Dermis lymphatic vessel endothelial cell (primary cell): ENCODE results near the gene SUSD3. TPM values are rescaled to one million over a fixed set of nuclear protein-coding genes. Genes with fewer than 3 reads are reported as not detected.

ENCODE experiments used
- total RNA-seq: library from RNA; depleted of rRNA; stranded (reverse); fragments of >200 nt; gene quantifications from 2 replicates; pipeline ENCODE4 v1.2.1, GENCODE V29; 2014

SUSD3 gene
- total RNA-seq = not detected in 2 replicates

GRCh38 chr9:93058355-93059010 is at the start of gene SUSD3:
TSS of gene SUSD3 (plus strand) at chr9:93058701. CDS start at chr9:93058743, 42 bp downstream.

GRCh38 chr9:93096131-93096802 is 37.8 kb downstream of the SUSD3 start, which contains the start of gene CARD19:
TSS of gene CARD19 (plus strand) at chr9:93096217. CDS start at chr9:93096346, 129 bp downstream.

GRCh38 chr9:93134015-93134739 is 75.7 kb downstream of the SUSD3 start, which contains the start of gene NINJ1:
TSS of gene NINJ1 (minus strand) at chr9:93134251. CDS start at chr9:93134217, 34 bp downstream.

Other genes with a start within 250 kb of the SUSD3 start
- 9.6 and 14.0 TPM in 2 replicates for gene ZNF484, start 180.7 kb upstream of the SUSD3 start, total RNA-seq
- not detected in 2 replicates for gene FGD3, start 111.2 kb upstream of the SUSD3 start, total RNA-seq
- gene CARD19, start 37.5 kb downstream of the SUSD3 start, total RNA-seq = 51.1 and 55.4 TPM in 2 replicates
- 19.9 and 33.5 TPM in 2 replicates for gene NINJ1, start 75.5 kb downstream of the SUSD3 start, total RNA-seq
- under 0.01 and 0.17 TPM in 2 replicates for gene WNK2, start 125.4 kb downstream of the SUSD3 start, total RNA-seq